Stimulated activated CD4-positive, alpha-beta T cell treated with anti-CD3 and anti-CD28 coated beads, Interleukin-12 subunit alpha, Interleukin-12 subunit beta, amount 100 ng/mL, for 48 hours (primary cell): ENCODE data around the gene DDX10.

ENCODE experiments used
- DNase-seq, 3 donors: peaks; one replicate each; pipeline ENCODE4 v3.0.0-alpha.2; 2020; ENCODE audit warnings: low read depth in 2 of 3, low spot score in 1 of 3

DDX10 gene

DNA sequence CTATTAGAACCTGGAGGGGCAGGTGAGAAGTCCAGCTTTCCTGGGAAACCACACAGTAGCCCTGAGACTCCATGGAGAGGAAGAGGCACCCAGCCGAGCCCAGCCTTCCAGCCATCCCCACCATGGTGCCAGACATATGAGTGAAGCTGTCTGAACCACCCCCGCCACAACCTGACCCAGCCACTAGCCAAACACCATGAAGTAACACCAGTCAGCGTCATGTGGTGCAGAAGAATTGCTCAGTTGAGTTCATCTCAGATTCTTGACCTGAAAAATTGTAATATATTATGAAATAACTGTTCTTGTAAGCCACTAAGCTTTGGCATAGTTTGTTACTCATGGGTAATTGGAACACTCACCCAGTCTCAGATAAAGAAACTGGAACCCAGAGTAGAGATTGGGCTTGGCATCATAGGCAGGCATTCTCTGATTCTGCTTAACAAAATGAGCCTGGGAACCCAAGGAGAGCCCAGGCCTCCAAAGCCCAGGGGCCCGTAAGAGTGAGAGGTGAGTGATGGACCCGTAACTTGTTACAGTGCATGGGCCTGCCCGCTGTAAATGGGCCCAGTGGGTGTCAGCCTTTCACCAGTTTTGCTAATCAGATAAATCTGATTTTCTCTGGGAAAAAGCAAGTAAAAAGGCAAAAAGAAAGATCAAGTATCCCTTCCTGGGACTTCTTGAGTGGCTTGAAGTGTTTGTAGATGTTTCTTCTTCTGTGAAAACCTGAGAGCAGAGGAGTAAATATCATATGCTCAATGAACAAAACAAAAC is 305.5 kb downstream of the DDX10 start:
- DNase-seq, result no peak

DNA sequence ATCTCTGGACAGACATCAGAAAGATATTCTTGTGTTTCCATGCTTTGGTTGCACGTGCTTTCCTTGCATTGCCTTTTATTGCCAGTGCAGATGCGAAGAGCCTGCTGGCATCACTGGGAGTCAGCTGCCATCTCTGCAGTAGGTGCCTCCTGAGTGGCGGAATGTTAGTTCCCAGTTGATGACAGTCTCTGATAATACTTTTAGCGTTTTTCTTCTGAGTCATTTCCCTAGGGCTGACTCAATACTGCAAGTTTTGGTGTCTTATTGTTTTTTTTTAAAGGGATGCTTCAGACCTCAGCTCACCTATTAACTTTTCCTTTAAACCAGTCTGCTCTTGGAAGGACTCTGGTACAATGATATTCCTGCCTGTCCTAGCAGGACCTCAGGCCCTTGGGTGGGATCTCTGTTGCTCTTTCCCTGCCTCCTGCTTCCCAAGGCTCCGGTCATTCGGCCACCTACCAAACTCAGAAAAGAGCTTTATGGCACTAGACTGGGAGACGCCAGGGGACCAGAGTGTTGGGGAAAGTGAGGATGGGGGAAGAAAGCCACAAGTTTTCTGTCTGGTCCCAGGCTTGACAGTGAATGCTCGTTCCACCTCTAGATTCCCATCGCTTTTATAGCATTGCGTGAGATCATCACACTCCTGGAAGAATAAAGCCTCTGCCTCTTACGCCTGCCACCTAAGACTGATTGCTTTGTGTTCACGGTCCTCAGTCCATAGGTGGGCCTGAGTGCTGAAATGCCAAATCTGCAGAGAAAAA is 308.7 kb downstream of the DDX10 start:
- no peak for DNase-seq

DNA sequence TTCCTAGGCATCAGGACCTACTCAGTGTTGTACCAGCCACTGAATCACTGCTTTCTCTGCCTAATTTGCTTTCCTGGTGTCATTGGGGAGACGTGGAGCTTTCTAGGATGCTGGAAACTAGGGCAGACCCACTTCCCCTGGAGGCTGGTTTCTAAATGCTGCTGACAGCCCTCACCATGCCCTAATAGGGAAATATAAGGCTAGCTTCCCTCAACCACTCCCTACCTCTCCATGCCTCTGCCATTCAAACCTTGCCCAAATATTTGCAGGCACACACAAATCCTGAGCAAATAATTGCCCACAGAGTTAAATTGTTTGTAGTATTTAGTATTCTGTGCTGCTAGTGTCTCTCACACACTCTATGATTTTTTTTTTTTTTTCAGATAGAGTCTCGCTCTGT is 310.2 kb downstream of the DDX10 start:
- no peak for DNase-seq

DNA sequence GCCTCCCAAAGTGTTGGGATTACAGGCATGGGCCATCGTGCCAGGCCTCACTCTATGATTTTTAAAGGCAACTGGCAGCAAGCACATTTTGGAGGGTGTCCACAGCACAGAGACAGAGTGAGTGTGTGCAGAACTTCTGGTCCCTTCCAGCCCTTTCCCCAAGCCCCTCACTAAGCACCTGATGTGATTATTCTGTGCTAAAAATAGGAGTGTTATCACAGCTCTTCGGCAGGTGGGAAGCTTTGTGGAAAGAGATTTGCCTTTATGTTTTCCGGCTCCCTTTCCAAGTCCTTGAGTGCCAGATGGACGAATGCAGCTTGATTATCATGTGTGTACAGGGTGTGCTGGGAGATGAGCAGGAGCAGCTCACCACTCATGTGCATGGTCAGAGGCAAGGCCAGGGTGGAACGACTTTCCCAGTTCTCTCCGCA is 310.8 kb downstream of the DDX10 start:
- DNase-seq, result no peak

DNA sequence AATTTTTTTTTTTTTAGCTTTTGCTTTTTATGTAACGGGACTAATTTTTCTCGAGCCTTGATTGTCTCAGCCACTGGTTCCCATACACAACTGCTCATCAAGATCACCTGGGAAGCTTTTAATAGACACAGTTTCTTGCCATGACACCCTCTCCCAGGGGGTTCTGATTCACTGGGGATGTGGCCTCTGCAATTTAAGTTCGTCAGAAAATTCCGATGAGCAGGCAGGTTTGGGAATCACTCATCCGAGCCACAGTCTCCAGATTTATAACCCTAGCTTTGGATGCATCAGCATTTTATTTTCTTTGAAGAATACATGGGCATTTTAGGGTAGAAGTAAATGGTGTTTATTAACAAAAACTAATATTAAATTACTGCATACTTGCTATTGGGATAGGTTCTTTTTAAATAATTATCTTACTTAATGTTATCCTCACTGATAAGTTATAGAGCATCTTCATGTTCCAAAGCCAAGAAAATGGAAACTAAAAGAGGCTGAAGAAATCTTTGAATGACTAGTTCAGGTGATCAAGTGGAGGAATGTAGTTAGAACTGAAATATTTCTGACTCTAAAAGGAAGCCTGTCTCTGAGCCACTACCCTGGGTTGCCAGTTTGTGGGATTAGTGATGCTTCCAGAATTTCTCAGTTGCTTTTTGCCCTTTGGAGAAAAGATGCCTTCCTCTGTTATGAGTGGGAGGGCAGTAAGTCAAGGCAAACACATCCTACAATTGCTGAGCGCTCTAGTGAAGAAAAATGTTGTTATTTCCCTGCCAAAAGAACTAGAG is 319.0 kb downstream of the DDX10 start:
- DNase-seq, result no peak

DNA sequence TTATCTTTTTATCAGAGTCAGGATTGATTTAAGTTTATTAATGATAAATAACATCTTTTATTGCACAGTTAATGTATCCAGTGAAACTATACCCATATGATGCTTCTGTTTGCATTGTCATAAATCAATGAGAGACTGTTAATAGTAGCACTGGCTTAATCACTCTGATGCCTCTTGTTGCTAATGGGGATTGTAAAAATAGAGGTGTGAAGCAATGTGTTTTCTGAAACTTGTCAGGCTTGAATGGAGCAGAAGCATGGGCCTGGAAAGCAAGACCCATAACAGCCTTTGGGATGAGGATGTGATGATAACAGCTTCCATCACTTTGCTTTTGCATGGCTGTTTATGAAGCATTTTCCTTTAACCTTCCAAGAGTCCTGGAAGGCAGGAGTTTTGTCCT is 319.7 kb downstream of the DDX10 start:
- no peak for DNase-seq

DNA sequence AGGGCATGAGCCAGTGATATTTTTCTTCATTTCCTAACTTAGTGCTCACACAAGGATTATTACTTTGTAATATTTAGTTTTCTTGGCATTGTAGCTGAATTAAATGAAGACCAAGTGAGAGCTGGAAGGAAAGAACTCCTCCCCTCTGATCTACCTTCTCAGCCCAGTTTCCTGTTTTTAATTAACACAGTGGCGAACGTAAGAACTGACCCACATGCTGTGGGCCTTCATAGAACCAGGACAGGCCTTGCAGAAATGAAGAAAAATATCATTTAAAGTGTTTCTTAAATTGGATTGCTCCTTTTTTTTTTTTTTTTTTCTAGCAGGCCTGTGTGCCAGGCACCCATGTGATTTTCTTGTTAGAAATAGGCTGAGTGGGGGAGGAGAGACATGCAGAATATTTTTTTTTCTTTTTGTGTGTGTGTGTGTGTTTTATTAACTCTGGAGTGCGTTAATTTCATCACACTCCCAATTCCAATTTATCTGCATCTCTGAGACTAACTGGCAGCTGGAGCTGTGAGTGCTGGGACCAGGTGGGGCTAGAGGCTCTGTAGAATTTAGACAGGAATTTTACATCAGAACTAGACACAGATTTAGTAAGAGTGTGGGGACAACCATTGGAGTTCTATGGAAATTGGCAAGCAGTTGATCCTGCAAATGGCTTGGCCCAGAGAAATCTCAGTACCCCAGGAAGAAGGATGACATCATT is 320.5 kb downstream of the DDX10 start:
- DNase-seq, result no peak

DNA sequence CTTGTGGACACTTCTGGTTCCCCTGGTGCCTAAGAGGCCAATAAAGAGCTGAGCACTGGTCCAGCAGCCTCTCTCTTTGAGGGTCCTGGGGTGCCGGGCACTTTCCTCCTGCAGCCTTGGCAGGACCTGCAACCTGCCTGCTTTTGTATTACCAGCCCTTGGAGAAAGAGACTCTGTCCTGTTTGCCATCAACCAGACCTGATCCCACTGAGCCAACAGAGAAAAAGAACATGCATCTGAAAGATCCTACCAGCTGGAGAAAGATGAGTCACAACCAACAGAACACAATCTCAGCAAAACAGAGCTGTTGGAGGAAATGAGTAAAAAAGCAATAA is 321.0 kb downstream of the DDX10 start:
- no peak for DNase-seq
